GM10248 (cell line): ENCODE data around the gene ZNF280A.

ENCODE experiments used
- CTCF ChIA-PET: fragments of 300-600 bp; sonication (Branson Sonifier 250); formaldehyde crosslinking; extraction: SDS; loops from one replicate; lab custom pipeline; 2021; ENCODE audit warnings: antibody characterized with exemption; lab: Yijun Ruan, JAX
- POLR2A ChIA-PET: fragments of 350-650 bp; sonication (Branson Sonifier 250); formaldehyde crosslinking; extraction: SDS; loops from one replicate; lab custom pipeline; 2020; ENCODE audit warnings: antibody characterized with exemption; lab: Yijun Ruan, JAX
- DNase-seq: peaks from one replicate; pipeline ENCODE4 v3.0.0; 2012; ENCODE audit errors: extremely low spot score
- CTCF ChIP-seq: IDR thresholded peaks from 2 replicates; pipeline ENCODE4 v1.5.1; 2012; ENCODE audit warnings: mild to moderate bottlenecking, low read depth; ENCODE audit errors: extremely low read depth, missing control alignments, control extremely low read depth

The ZNF280A gene

GRCh38 chr22:22520020-22520656 is at the start of gene ZNF280A:
ZNF280A (minus strand) TSS chr22:22520270; CDS start chr22:22515630, 4,640 bp downstream.
- TF ChIP-seq CTCF = no peak
- POLR2A ChIA-PET = no interaction called here
- no peak for DNase-seq
- CTCF ChIA-PET = interaction anchor here (1.4 to 5.3 kb wide), 3 partner anchors 10 to 57 kb away, joined by 4 to 24 read pairs (median 4); partner anchors contain the start of gene ZNF280B

- TF ChIP-seq CTCF = no peak
- DNase-seq = no peak
- CTCF ChIA-PET = interaction anchor here (1.5 to 2.7 kb wide), 2 partner anchors 10 to 17 kb away, joined by 3 to 7 read pairs; partner anchors contain the start of gene PRAME
- POLR2A ChIA-PET = no interaction called here
Observed at GRCh38 chr22:22569218-22569617, 49.1 kb upstream of the ZNF280A start.

- no peak for TF ChIP-seq CTCF
- no peak for DNase-seq
- POLR2A ChIA-PET = no interaction called here
- CTCF ChIA-PET = interaction anchor here (1.3 to 2.9 kb wide), 6 partner anchors 10 to 224 kb away, joined by 3 to 17 read pairs (median 4); no protein-coding TSS in a partner anchor
Observed at GRCh38 chr22:22565981-22566380, 45.9 kb upstream of the ZNF280A start.

GRCh38 chr22:22558972-22559603 is 39.0 kb upstream of the ZNF280A start, which contains the start of gene PRAME:
PRAME (minus strand) TSS chr22:22559265; CDS start chr22:22556832, 2,433 bp downstream.
- TF ChIP-seq CTCF = peak; percentile 72
- CTCF ChIA-PET = interaction anchor here (0.7 to 3.6 kb wide), 9 partner anchors 9 to 299 kb away, joined by 3 to 14 read pairs (median 4); no protein-coding TSS in a partner anchor
- peak; percentile 87 for DNase-seq
- POLR2A ChIA-PET = no interaction called here

- no peak for TF ChIP-seq CTCF
- POLR2A ChIA-PET = no interaction called here
- no peak for DNase-seq
- CTCF ChIA-PET = interaction anchor here (0.7 to 3.6 kb wide), 7 partner anchors 8 to 300 kb away, joined by 3 to 14 read pairs (median 4); no protein-coding TSS in a partner anchor
Observed at GRCh38 chr22:22558071-22558971, 38.3 kb upstream of the ZNF280A start.
